ENCODE data around the gene ADGRE2.
A peak's percentile ranks its signal among the peaks of the same experiment; 100 is the strongest.

GRCh38 chr19:14683439-14683838 is 94.9 kb downstream of the ADGRE2 start:
- TF ChIP-seq CTCF (IDR thresholded peaks at IDR 0.05; ENCODE audit: low read depth, low read length) (no peak), MAX (IDR thresholded peaks at IDR 0.05; ENCODE audit: low read depth, low read length) (peak; percentile 71), POLR2A (IDR thresholded peaks at IDR 0.05; ENCODE audit: extremely low read depth, insufficient read length) (no peak), MYC (IDR thresholded peaks at IDR 0.05; ENCODE audit: low read depth, low read length) (peak; percentile 71)
